ENCODE data around the gene AP1S1. TPM values are rescaled to one million over a fixed set of nuclear protein-coding genes. Genes with fewer than 3 reads are reported as not detected.

AP1S1 gene
- total RNA-seq, 1 donor from 2014 or later = 181 TPM

DNA sequence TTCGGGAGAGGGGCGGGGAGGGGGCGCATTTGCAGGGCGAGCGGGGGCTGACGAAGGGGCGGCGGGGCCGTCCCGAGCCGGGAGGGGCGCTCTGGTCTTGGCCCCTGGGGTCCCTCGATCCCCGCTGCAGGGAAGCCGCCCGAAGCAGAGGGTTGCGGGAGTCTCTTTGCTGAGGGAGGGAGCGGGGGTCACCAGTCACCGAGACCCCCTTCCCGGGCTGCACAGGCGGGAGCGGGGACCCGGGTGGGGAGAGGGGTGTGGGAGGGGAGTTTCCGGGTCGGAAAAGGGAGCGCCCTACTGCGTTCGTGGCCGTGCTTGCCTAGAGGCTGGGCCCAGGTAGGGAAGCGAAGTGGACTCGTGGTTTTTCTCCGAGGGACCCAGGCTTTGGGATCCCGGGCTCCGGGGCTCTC lies 422 bp downstream of the AP1S1 start:
- Histone ChIP-seq H3K27ac (ENCODE audit: low read depth, low read length) (no peak overlapping the region), H3K9ac (ENCODE audit: low read length) (peak overlapping the region; percentile 86), H4K20me1 (ENCODE audit: insufficient read depth, low read length) (peaks cover 26% of the 10 kb centered on the region), H3K4me2 (ENCODE audit: low read length) (peak overlapping the region; percentile 96), H2AFZ (ENCODE audit: low read depth, low read length) (peak overlapping the region; percentile 52), H3K4me3 (ENCODE audit: insufficient read depth, low read depth, low read length) (peak overlapping the region; percentile 73), H3K79me2 (ENCODE audit: insufficient read depth, low read length) (peaks cover 23% of the 10 kb centered on the region), H3K36me3 (ENCODE audit: insufficient read depth, low read length) (peaks cover 7% of the 10 kb centered on the region), H3K4me1 (ENCODE audit: insufficient read depth, low read length) (peaks cover 13% of the 10 kb centered on the region), H3K27me3 (ENCODE audit: insufficient read depth, low read length) (no peaks in the 10 kb centered on the region), H3K9me3 (ENCODE audit: insufficient read depth, low read depth, low read length) (no peaks in the 10 kb centered on the region)
- TF ChIP-seq, protein P1, sequence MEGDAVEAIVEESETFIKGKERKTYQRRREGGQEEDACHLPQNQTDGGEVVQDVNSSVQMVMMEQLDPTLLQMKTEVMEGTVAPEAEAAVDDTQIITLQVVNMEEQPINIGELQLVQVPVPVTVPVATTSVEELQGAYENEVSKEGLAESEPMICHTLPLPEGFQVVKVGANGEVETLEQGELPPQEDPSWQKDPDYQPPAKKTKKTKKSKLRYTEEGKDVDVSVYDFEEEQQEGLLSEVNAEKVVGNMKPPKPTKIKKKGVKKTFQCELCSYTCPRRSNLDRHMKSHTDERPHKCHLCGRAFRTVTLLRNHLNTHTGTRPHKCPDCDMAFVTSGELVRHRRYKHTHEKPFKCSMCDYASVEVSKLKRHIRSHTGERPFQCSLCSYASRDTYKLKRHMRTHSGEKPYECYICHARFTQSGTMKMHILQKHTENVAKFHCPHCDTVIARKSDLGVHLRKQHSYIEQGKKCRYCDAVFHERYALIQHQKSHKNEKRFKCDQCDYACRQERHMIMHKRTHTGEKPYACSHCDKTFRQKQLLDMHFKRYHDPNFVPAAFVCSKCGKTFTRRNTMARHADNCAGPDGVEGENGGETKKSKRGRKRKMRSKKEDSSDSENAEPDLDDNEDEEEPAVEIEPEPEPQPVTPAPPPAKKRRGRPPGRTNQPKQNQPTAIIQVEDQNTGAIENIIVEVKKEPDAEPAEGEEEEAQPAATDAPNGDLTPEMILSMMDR (IDR thresholded peaks at IDR 0.05; ENCODE audit: insufficient read depth, low read depth, low read length) = no peak
- no peak for TF ChIP-seq EZH2 (IDR thresholded peaks at IDR 0.05; ENCODE audit: insufficient read depth, low read length)
- DNase-seq (ENCODE audit: low read depth) (no peak), FAIRE-seq (no peak)
- Mint-ChIP-seq H3K4me1 (ENCODE audit: low read depth, unreplicated experiment) (peaks cover 16% of the 10 kb centered on the region), H3K36me3 (ENCODE audit: low read depth, unreplicated experiment) (peaks cover 6% of the 10 kb centered on the region), H3K27me3 (ENCODE audit: low read depth, unreplicated experiment) (no peaks in the 10 kb centered on the region), H3K27ac (ENCODE audit: unreplicated experiment) (peak overlapping the region; percentile 60), H3K9me3 (ENCODE audit: unreplicated experiment) (peaks cover 2% of the 10 kb centered on the region), H3K4me3 (ENCODE audit: unreplicated experiment) (peak overlapping the region; percentile 87)

DNA sequence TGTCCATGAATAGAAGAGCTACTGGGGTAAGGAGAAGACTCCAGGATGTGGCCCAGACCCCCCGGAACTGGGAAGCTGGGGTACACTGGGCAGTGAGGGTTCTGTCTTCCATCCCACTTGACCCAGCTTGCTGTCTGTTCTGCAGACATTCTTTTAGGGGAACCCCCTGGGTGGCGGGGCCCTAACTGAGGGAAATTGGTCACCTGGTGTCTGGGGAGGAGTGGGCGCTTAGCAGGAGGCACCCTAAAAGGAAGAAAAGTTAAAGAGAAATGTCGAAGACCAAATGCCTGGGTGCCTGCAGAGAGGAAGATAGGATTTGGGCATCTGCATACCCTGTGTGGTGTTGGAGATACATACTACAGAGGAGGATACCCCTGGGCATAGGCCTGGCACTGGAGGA lies 1.0 kb downstream of the AP1S1 start:
- H3K27me3 Mint-ChIP-seq (ENCODE audit: low read depth, unreplicated experiment) = no peaks in the 10 kb centered on the region
- peaks cover 2% of the 10 kb centered on the region for H3K9me3 Mint-ChIP-seq (ENCODE audit: unreplicated experiment)
- peak overlapping the region; percentile 60 for H3K27ac Mint-ChIP-seq (ENCODE audit: unreplicated experiment)
- Histone ChIP-seq H3K9ac (ENCODE audit: low read length) (peak overlapping the region; percentile 86), H3K27ac (ENCODE audit: low read depth, low read length) (no peak overlapping the region), H2AFZ (ENCODE audit: low read depth, low read length) (peak overlapping the region; percentile 52), H3K27me3 (ENCODE audit: insufficient read depth, low read length) (no peaks in the 10 kb centered on the region), H3K4me2 (ENCODE audit: low read length) (peak overlapping the region; percentile 96), H3K79me2 (ENCODE audit: insufficient read depth, low read length) (peaks cover 23% of the 10 kb centered on the region), H3K4me1 (ENCODE audit: insufficient read depth, low read length) (peaks cover 18% of the 10 kb centered on the region), H3K9me3 (ENCODE audit: insufficient read depth, low read depth, low read length) (no peaks in the 10 kb centered on the region), H3K4me3 (ENCODE audit: insufficient read depth, low read depth, low read length) (peak overlapping the region; percentile 73), H4K20me1 (ENCODE audit: insufficient read depth, low read length) (peaks cover 32% of the 10 kb centered on the region), H3K36me3 (ENCODE audit: insufficient read depth, low read length) (peaks cover 7% of the 10 kb centered on the region)
- H3K4me3 Mint-ChIP-seq (ENCODE audit: unreplicated experiment) = peak overlapping the region; percentile 87
- TF ChIP-seq EZH2 (IDR thresholded peaks at IDR 0.05; ENCODE audit: insufficient read depth, low read length) = no peak
- TF ChIP-seq, protein P1 (IDR thresholded peaks at IDR 0.05; ENCODE audit: insufficient read depth, low read depth, low read length) = no peak
- H3K36me3 Mint-ChIP-seq (ENCODE audit: low read depth, unreplicated experiment) = peaks cover 6% of the 10 kb centered on the region
- DNase-seq (ENCODE audit: low read depth) = no peak
- no peak for FAIRE-seq
- peaks cover 22% of the 10 kb centered on the region for H3K4me1 Mint-ChIP-seq (ENCODE audit: low read depth, unreplicated experiment)

- DNase-seq (ENCODE audit: low read depth) (no peak), FAIRE-seq (no peak)
- Histone ChIP-seq H3K4me1 (ENCODE audit: insufficient read depth, low read length) (peaks cover 18% of the 10 kb centered on the region), H3K27ac (ENCODE audit: low read depth, low read length) (no peak overlapping the region), H3K4me2 (ENCODE audit: low read length) (peak overlapping the region; percentile 3), H3K4me3 (ENCODE audit: insufficient read depth, low read depth, low read length) (no peak overlapping the region), H3K9ac (ENCODE audit: low read length) (no peak overlapping the region), H2AFZ (ENCODE audit: low read depth, low read length) (no peak overlapping the region), H3K9me3 (ENCODE audit: insufficient read depth, low read depth, low read length) (no peaks in the 10 kb centered on the region), H3K27me3 (ENCODE audit: insufficient read depth, low read length) (no peaks in the 10 kb centered on the region), H3K36me3 (ENCODE audit: insufficient read depth, low read length) (peaks cover 10% of the 10 kb centered on the region), H3K79me2 (ENCODE audit: insufficient read depth, low read length) (peaks cover 23% of the 10 kb centered on the region), H4K20me1 (ENCODE audit: insufficient read depth, low read length) (peaks cover 39% of the 10 kb centered on the region)
- TF ChIP-seq EZH2 (IDR thresholded peaks at IDR 0.05; ENCODE audit: insufficient read depth, low read length) = no peak
- TF ChIP-seq, protein P1 (IDR thresholded peaks at IDR 0.05; ENCODE audit: insufficient read depth, low read depth, low read length) = peak; percentile 11
- Mint-ChIP-seq H3K4me3 (ENCODE audit: unreplicated experiment) (peak overlapping the region; percentile 87), H3K4me1 (ENCODE audit: low read depth, unreplicated experiment) (peaks cover 26% of the 10 kb centered on the region), H3K9me3 (ENCODE audit: unreplicated experiment) (peaks cover 2% of the 10 kb centered on the region), H3K36me3 (ENCODE audit: low read depth, unreplicated experiment) (peaks cover 8% of the 10 kb centered on the region), H3K27ac (ENCODE audit: unreplicated experiment) (no peak overlapping the region), H3K27me3 (ENCODE audit: low read depth, unreplicated experiment) (no peaks in the 10 kb centered on the region)
Observed at GRCh38 chr7:101156277-101156676, 2.0 kb downstream of the AP1S1 start.
